IMR-90 (cell line): ENCODE measurements around the gene MRPL28. TPM values are rescaled to one million over a fixed set of nuclear protein-coding genes. Genes with fewer than 3 reads are reported as not detected.

Source experiments
- ATAC-seq: fragments of 200-7000 bp; cut with Tn5 transposase; 2 replicates; pipeline ENCODE4 v1.9.1; 2020; ENCODE audit warnings: low read depth, mild to moderate bottlenecking, moderate library complexity
- BruUV-seq: library from RNA; stranded (reverse); fragments of 400-500 nt; replicated peaks from 2 replicates; lab custom pipeline; 2021; lab: Mats Ljungman, UMichigan
- CTCF ChIA-PET: fragments of 300-600 bp; formaldehyde crosslinking; extraction: SDS; loops from one replicate; lab custom pipeline; 2021; ENCODE audit warnings: antibody characterized with exemption; lab: Yijun Ruan, JAX
- POLR2A ChIA-PET: fragments of 300-600 bp; sonication (Branson Sonifier 250); formaldehyde crosslinking; loops from one replicate; lab custom pipeline; 2022; ENCODE audit warnings: antibody characterized with exemption; ENCODE audit not compliant: unreplicated experiment; lab: Charles Lee
- DNase-seq: peaks from one replicate; pipeline ENCODE4 v3.0.0; 2013
- H2AFZ ChIP-seq: replicated peaks from 2 replicates; pipeline ENCODE3; 2013; ENCODE audit warnings: low read length, mild to moderate bottlenecking; ENCODE audit not compliant: poor library complexity
- H2AK5ac ChIP-seq: 2 replicates; pipeline ENCODE4 v1.6.1; 2013; ENCODE audit warnings: low read depth, low read length, inconsistent platforms
- H2AK9ac ChIP-seq: replicated peaks from 2 replicates; pipeline ENCODE3; 2013; ENCODE audit warnings: mild to moderate bottlenecking, low read depth, low read length, moderate library complexity; ENCODE audit not compliant: poor library complexity
- H2BK120ac ChIP-seq: 2 replicates; pipeline ENCODE4 v1.6.1; 2013; ENCODE audit warnings: low read depth, low read length, inconsistent platforms
- H2BK15ac ChIP-seq: 3 replicates; pipeline ENCODE4 v1.6.1; 2013; ENCODE audit warnings: low read depth, low read length, inconsistent platforms
- H2BK20ac ChIP-seq: 2 replicates; pipeline ENCODE4 v1.6.1; 2013; ENCODE audit warnings: low read depth, mild to moderate bottlenecking, inconsistent platforms, low read length, moderate library complexity
- H2BK5ac ChIP-seq: 2 replicates; pipeline ENCODE4 v1.6.1; 2013; ENCODE audit warnings: mild to moderate bottlenecking, low read depth, low read length, inconsistent platforms; ENCODE audit not compliant: poor library complexity, severe bottlenecking
- H3K14ac ChIP-seq: replicated peaks from 2 replicates; pipeline ENCODE4 v1.6.1; 2013; ENCODE audit warnings: low read depth, low read length, inconsistent platforms
- H3K18ac ChIP-seq: 2 replicates; pipeline ENCODE4 v1.6.1; 2013; ENCODE audit warnings: low read depth, low read length, control low read depth
- H3K23ac ChIP-seq: 2 replicates; pipeline ENCODE4 v1.6.1; 2013; ENCODE audit warnings: low read depth, low read length, inconsistent platforms
- H3K27ac ChIP-seq: 2 replicates; pipeline ENCODE4 v1.5.1; 2013; ENCODE audit warnings: mild to moderate bottlenecking, control low read depth, low read length; ENCODE audit not compliant: insufficient read depth
- H3K27me3 ChIP-seq: 2 replicates; pipeline ENCODE4 v1.6.1; 2013; ENCODE audit warnings: low read length; ENCODE audit not compliant: control insufficient read depth, insufficient read depth
- H3K36me3 ChIP-seq: 2 replicates; pipeline ENCODE4 v1.6.1; 2013; ENCODE audit warnings: low read length, mixed read lengths; ENCODE audit not compliant: control insufficient read depth, insufficient read depth
- H3K4ac ChIP-seq: 2 replicates; pipeline ENCODE4 v1.6.1; 2013; ENCODE audit warnings: low read depth, low read length, inconsistent platforms
- H3K4me1 ChIP-seq: 2 replicates; pipeline ENCODE4 v1.6.1; 2013; ENCODE audit warnings: low read length, mixed read lengths; ENCODE audit not compliant: control insufficient read depth, insufficient read depth
- H3K4me2 ChIP-seq: 2 replicates; pipeline ENCODE4 v1.6.1; 2013; ENCODE audit warnings: low read depth, mild to moderate bottlenecking, control low read depth, low read length, moderate library complexity
- H3K4me3 ChIP-seq: 2 replicates; pipeline ENCODE4 v1.5.1; 2013; ENCODE audit warnings: low read depth, mild to moderate bottlenecking, control low read depth, low read length, moderate library complexity; ENCODE audit not compliant: insufficient read depth
- H3K56ac ChIP-seq: 2 replicates; pipeline ENCODE4 v1.6.1; 2013; ENCODE audit warnings: low read length, inconsistent platforms; ENCODE audit not compliant: insufficient read depth; ENCODE audit errors: extremely low read depth
- H3K79me1 ChIP-seq, 2 experiments: 2 replicates each; pipeline ENCODE4 v1.6.1; 2013; ENCODE audit warnings: low read length in 2 of 2, inconsistent platforms in 1 of 2, low read depth in 1 of 2
- H3K9ac ChIP-seq: 2 replicates; pipeline ENCODE4 v1.6.1; 2013; ENCODE audit warnings: low read depth, low read length, control low read depth
- H3K9me1 ChIP-seq: 2 replicates; pipeline ENCODE4 v1.6.1; 2013; ENCODE audit warnings: low read length, inconsistent platforms; ENCODE audit not compliant: insufficient read depth
- H3K9me3 ChIP-seq: 2 replicates; pipeline ENCODE4 v1.6.1; 2013; ENCODE audit warnings: low read length; ENCODE audit not compliant: control insufficient read depth, insufficient read depth
- H4K20me1 ChIP-seq: 2 replicates; pipeline ENCODE4 v1.6.1; 2013; ENCODE audit warnings: low read length, inconsistent platforms; ENCODE audit not compliant: insufficient read depth
- H4K5ac ChIP-seq: 2 replicates; pipeline ENCODE4 v1.6.1; 2013; ENCODE audit warnings: mild to moderate bottlenecking, low read depth, low read length, control low read depth
- H4K8ac ChIP-seq, 2 experiments: 2 replicates each; pipeline ENCODE4 v1.6.1; 2013; ENCODE audit warnings: low read depth in 2 of 2, low read length in 2 of 2, control low read depth in 1 of 2, inconsistent platforms in 1 of 2
- H4K91ac ChIP-seq: 2 replicates; pipeline ENCODE4 v1.6.1; 2013; ENCODE audit warnings: low read depth, low read length, inconsistent platforms; ENCODE audit not compliant: insufficient read depth
- FOS ChIP-seq: fragments of 150-350 bp; IDR thresholded peaks from 2 replicates; pipeline ENCODE4 v1.6.1; 2016; ENCODE audit warnings: low read depth, low read length
- USF2 ChIP-seq: fragments of 150-350 bp; IDR thresholded peaks from 2 replicates; pipeline ENCODE4 v1.6.1; 2017; ENCODE audit warnings: mild to moderate bottlenecking, antibody characterized with exemption, low read length, low read depth
- WGBS, 2 experiments: methylation state at CpG; one replicate each; pipeline versions ENCODE4 v1.1.5 to v1.1.7; 2013; ENCODE audit warnings: missing lambda C conversion rate in 2 of 2; ENCODE audit not compliant: insufficient read length in 1 of 2; ENCODE audit errors: extremely low coverage in 2 of 2; 5-methylcytosine and 5-hydroxymethylcytosine counted together
- dilution Hi-C: fragments of 300-500 bp; cut with HindIII; formaldehyde crosslinking; loops from one replicate; pipeline ENCODE4 v1.14.3; 2018; ENCODE audit warnings: low sequenced_read_pairs; ENCODE audit not compliant: unreplicated experiment
- in situ Hi-C: fragments of 300-500 bp; cut with MboI; formaldehyde crosslinking; loops from 3 replicates; pipeline ENCODE4 v1.14.3; 2019; ENCODE audit warnings: low sequenced_read_pairs, inconsistent platforms, mixed read lengths
- intact Hi-C: fragments of 100-400 bp; cut with micrococcal nuclease; formaldehyde crosslinking; loops from 2 replicates; pipeline ENCODE4 v1.10.0; 2022
- polyA plus RNA-seq, 3 experiments: library from polyadenylated mRNA; depleted of rRNA; stranded (reverse); fragments of >200 nt; gene quantifications; 2 replicates each; pipeline ENCODE4 v1.2.3, GENCODE V29; 2012; ENCODE audit warnings: low replicate concordance in 1 of 3
- total RNA-seq: library from RNA; depleted of rRNA; stranded (reverse); fragments of >200 nt; gene quantifications from 2 replicates; pipeline ENCODE4 v1.2.3, GENCODE V29; 2012

The MRPL28 gene
- total and polyA plus RNA-seq, 2 of the 4 experiments (the other 2 are of a cell fraction), result 104 to 181 TPM

- peak overlapping the region; percentile 16 for H2BK5ac ChIP-seq
- dilution Hi-C loops, result no loop called here
- H2BK20ac ChIP-seq, result no peak overlapping the region
- 0 out of 4 replicates have a peak overlapping the region, but pooled peaks of 1 of the 2 experiments have one; percentile 20 for H4K8ac ChIP-seq
- no peak overlapping the region for H2BK120ac ChIP-seq
- H2AK9ac ChIP-seq, result peak overlapping the region; percentile 69
- no peak overlapping the region for H3K56ac ChIP-seq
- 0 out of 2 replicates have a peak overlapping the region, but pooled peaks have one; percentile 3 for H3K14ac ChIP-seq
- intact Hi-C loops, result no loop called here
- H3K9me1 ChIP-seq, result peaks cover 12% of the 10 kb centered on the region
- peaks cover 21% of the 10 kb centered on the region for H3K36me3 ChIP-seq
- H3K9me3 ChIP-seq, result no peaks in the 10 kb centered on the region
- no peak overlapping the region for H3K9ac ChIP-seq
- no peak overlapping the region for H4K5ac ChIP-seq
- peaks cover 54 to 89% of the 10 kb centered on the region in 2 experiments for H3K79me1 ChIP-seq
- BruUV-seq, result no TSS peak
- H3K4me1 ChIP-seq, result peaks cover 7% of the 10 kb centered on the region
- ATAC-seq, result peak; percentile 70
- no peak overlapping the region for H3K18ac ChIP-seq
- WGBS, 2 experiments, result 95% methylated on average over 9 of the region's 15 CpGs; no CpG with 5 or more reads in 1 of the 2 experiments
- DNase-seq, result peak; percentile 68
- no peak overlapping the region for H2AFZ ChIP-seq
- no peaks in the 10 kb centered on the region for H3K27me3 ChIP-seq
- CTCF ChIA-PET, result no interaction called here
- POLR2A ChIA-PET, result no interaction called here
- in situ Hi-C loops, result no loop called here
- TF ChIP-seq USF2, result no peak
- TF ChIP-seq FOS, result 0 out of 2 replicates have a peak, but pooled peaks have one; percentile 13
- H3K4me2 ChIP-seq, result no peak overlapping the region
- no peak overlapping the region for H3K4ac ChIP-seq
- H2AK5ac ChIP-seq, result no peak overlapping the region
- no peak overlapping the region for H3K23ac ChIP-seq
- H3K27ac ChIP-seq, result no peak overlapping the region
- H4K91ac ChIP-seq, result no peak overlapping the region
- H3K4me3 ChIP-seq, result no peak overlapping the region
- peaks cover 66% of the 10 kb centered on the region for H4K20me1 ChIP-seq
- H2BK15ac ChIP-seq, result no peak overlapping the region
Observed at GRCh38 chr16:346587-346986, 23.8 kb downstream of the MRPL28 start.
